Loucy (cell line): ENCODE data around the gene NOS3.

ENCODE experiments used
- H2AFZ ChIP-seq: fragments of 200-600 bp; sonication (generic); 2 replicates; pipeline ENCODE4 v1.6.0; 2016; ENCODE audit warnings: antibody characterized with exemption, mild to moderate bottlenecking, low read length, moderate library complexity
- H3F3A ChIP-seq: fragments of 200-600 bp; 2 replicates; pipeline ENCODE4 v1.6.0; 2016; ENCODE audit warnings: antibody characterized with exemption, low read depth, mild to moderate bottlenecking
- H3K27me3 ChIP-seq: fragments of 200-600 bp; sonication (generic); 2 replicates; pipeline ENCODE4 v1.6.1; 2014; ENCODE audit warnings: low read length, mild to moderate bottlenecking; ENCODE audit not compliant: insufficient read depth, poor library complexity, severe bottlenecking
- H3K36me3 ChIP-seq: fragments of 200-600 bp; sonication (generic); 2 replicates; pipeline ENCODE4 v1.6.1; 2016; ENCODE audit warnings: low read length; ENCODE audit not compliant: insufficient read depth
- H3K4me1 ChIP-seq: fragments of 200-600 bp; sonication (generic); 2 replicates; pipeline ENCODE4 v1.5.1; 2014; ENCODE audit warnings: low read length, mild to moderate bottlenecking; ENCODE audit not compliant: insufficient read depth, poor library complexity, severe bottlenecking
- H3K4me2 ChIP-seq: fragments of 200-600 bp; sonication (generic); 2 replicates; pipeline ENCODE4 v1.6.0; 2014; ENCODE audit warnings: antibody characterized with exemption, low read length, low read depth, mild to moderate bottlenecking; ENCODE audit not compliant: poor library complexity, severe bottlenecking
- H3K4me3 ChIP-seq: fragments of 200-600 bp; sonication (generic); 2 replicates; pipeline ENCODE4 v1.5.1; 2014; ENCODE audit warnings: low read length, mild to moderate bottlenecking, mixed read lengths; ENCODE audit not compliant: poor library complexity, severe bottlenecking
- H3K79me2 ChIP-seq: fragments of 200-600 bp; sonication (generic); 2 replicates; pipeline ENCODE4 v1.6.1; 2014; ENCODE audit warnings: low read length; ENCODE audit not compliant: insufficient read depth
- H3K9ac ChIP-seq: fragments of 200-600 bp; sonication (generic); 2 replicates; pipeline ENCODE4 v1.6.0; 2014; ENCODE audit warnings: mild to moderate bottlenecking, low read depth, low read length, moderate library complexity; ENCODE audit not compliant: poor library complexity, severe bottlenecking
- H3K9me2 ChIP-seq: fragments of 200-600 bp; sonication (generic); replicated peaks from 2 replicates; pipeline ENCODE4 v1.6.1; 2016; ENCODE audit warnings: low read depth, low read length, mixed read lengths
- H3K9me3 ChIP-seq: fragments of 200-600 bp; sonication (generic); 2 replicates; pipeline ENCODE4 v1.6.1; 2014; ENCODE audit warnings: mild to moderate bottlenecking, antibody characterized with exemption, low read length, low read depth; ENCODE audit not compliant: insufficient read depth
- H4K20me1 ChIP-seq: fragments of 200-600 bp; sonication (generic); 2 replicates; pipeline ENCODE4 v1.6.0; 2014; ENCODE audit warnings: antibody characterized with exemption, low read length, mild to moderate bottlenecking; ENCODE audit not compliant: insufficient read depth, poor library complexity, severe bottlenecking
- CTCF ChIP-seq: fragments of 200-600 bp; sonication (generic); conservative IDR thresholded peaks from 2 replicates; pipeline ENCODE4 v1.5.1; 2014; ENCODE audit warnings: mild to moderate bottlenecking, antibody characterized with exemption, low read length
- EZH2phosphoT487 ChIP-seq: fragments of 200-600 bp; IDR thresholded peaks from 2 replicates; pipeline ENCODE4 v1.6.1; 2018; ENCODE audit warnings: antibody characterized with exemption, mild to moderate bottlenecking, moderate library complexity, borderline replicate concordance

The NOS3 gene

GRCh38 chr7:151005566-151005965, 14.7 kb downstream of the NOS3 start:
- no peak overlapping the region for H2AFZ ChIP-seq
- no peaks in the 10 kb centered on the region for H3K9me2 ChIP-seq
- no peaks in the 10 kb centered on the region for H3K9me3 ChIP-seq
- no peak overlapping the region for H3K4me3 ChIP-seq
- no peaks in the 10 kb centered on the region for H3K27me3 ChIP-seq
- H3K4me2 ChIP-seq, result no peak overlapping the region
- no peaks in the 10 kb centered on the region for H3K36me3 ChIP-seq
- H3F3A ChIP-seq, result no peaks in the 10 kb centered on the region
- H4K20me1 ChIP-seq, result no peaks in the 10 kb centered on the region
- no peak overlapping the region for H3K9ac ChIP-seq
- TF ChIP-seq CTCF (no peak), EZH2phosphoT487 (no peak)
- peaks cover 32% of the 10 kb centered on the region for H3K4me1 ChIP-seq
- H3K79me2 ChIP-seq, result no peaks in the 10 kb centered on the region

- H3K27me3 ChIP-seq, result no peaks in the 10 kb centered on the region
- no peaks in the 10 kb centered on the region for H3K79me2 ChIP-seq
- no peaks in the 10 kb centered on the region for H3K9me2 ChIP-seq
- H4K20me1 ChIP-seq, result no peaks in the 10 kb centered on the region
- H3K9ac ChIP-seq, result no peak overlapping the region
- no peaks in the 10 kb centered on the region for H3K9me3 ChIP-seq
- H3K4me3 ChIP-seq, result no peak overlapping the region
- no peaks in the 10 kb centered on the region for H3F3A ChIP-seq
- no peaks in the 10 kb centered on the region for H3K36me3 ChIP-seq
- TF ChIP-seq EZH2phosphoT487 (no peak), CTCF (no peak)
- no peak overlapping the region for H2AFZ ChIP-seq
- peaks cover 33% of the 10 kb centered on the region for H3K4me1 ChIP-seq
- no peak overlapping the region for H3K4me2 ChIP-seq
Measured at GRCh38 chr7:151006590-151007300, 15.9 kb downstream of the NOS3 start.

GRCh38 chr7:151007469-151007898, 16.7 kb downstream of the NOS3 start:
- H3K4me3 ChIP-seq, result peak overlapping the region; percentile 74
- no peak overlapping the region for H2AFZ ChIP-seq
- H3K27me3 ChIP-seq, result no peaks in the 10 kb centered on the region
- no peaks in the 10 kb centered on the region for H4K20me1 ChIP-seq
- H3F3A ChIP-seq, result no peaks in the 10 kb centered on the region
- peak overlapping the region; percentile 82 for H3K4me2 ChIP-seq
- peak overlapping the region; percentile 65 for H3K9ac ChIP-seq
- no peaks in the 10 kb centered on the region for H3K9me2 ChIP-seq
- H3K9me3 ChIP-seq, result no peaks in the 10 kb centered on the region
- TF ChIP-seq CTCF, result no peak
- TF ChIP-seq EZH2phosphoT487, result no peak
- no peaks in the 10 kb centered on the region for H3K79me2 ChIP-seq
- H3K36me3 ChIP-seq, result no peaks in the 10 kb centered on the region
- peaks cover 35% of the 10 kb centered on the region for H3K4me1 ChIP-seq
